ENCODE data around the gene CD63.

- no peak for TF ChIP-seq CTCF (IDR thresholded peaks at IDR 0.05)
- TF ChIP-seq ZFX (IDR thresholded peaks at IDR 0.05; ENCODE audit: borderline replicate concordance): no peak
These were observed 5.0 kb upstream of the CD63 start for GRCh38 chr12:55733858-55734257.

All from 22Rv1 (cell line).